DOHH2 (cell line): Measurements from ENCODE around the gene WBP4.

Source experiments
- H3F3A ChIP-seq: fragments of 200-600 bp; sonication (generic), shearing (Covaris generic); 2 replicates; pipeline ENCODE4 v1.6.0; 2016; ENCODE audit warnings: antibody characterized with exemption, mild to moderate bottlenecking; ENCODE audit not compliant: control insufficient read depth, insufficient read depth
- H3K27ac ChIP-seq: fragments of 200-600 bp; sonication (generic); 2 replicates; pipeline ENCODE4 v1.5.1; 2014; ENCODE audit warnings: low read depth, mild to moderate bottlenecking, low read length, moderate library complexity
- H3K27me3 ChIP-seq: fragments of 200-600 bp; sonication (generic); 2 replicates; pipeline ENCODE4 v1.6.1; 2014; ENCODE audit warnings: mild to moderate bottlenecking, low read length, mixed read lengths; ENCODE audit not compliant: control insufficient read depth
- H3K36me3 ChIP-seq: fragments of 200-600 bp; sonication (generic); 2 replicates; pipeline ENCODE4 v1.6.1; 2014; ENCODE audit warnings: mild to moderate bottlenecking, low read length, moderate library complexity, mixed read lengths; ENCODE audit not compliant: control insufficient read depth
- H3K4me1 ChIP-seq: fragments of 200-600 bp; sonication (generic); 2 replicates; pipeline ENCODE4 v1.6.1; 2014; ENCODE audit warnings: mild to moderate bottlenecking, low read length, mixed read lengths; ENCODE audit not compliant: control insufficient read depth
- H3K4me2 ChIP-seq: fragments of 200-600 bp; sonication (generic); 2 replicates; pipeline ENCODE4 v1.6.0; 2014; ENCODE audit warnings: mild to moderate bottlenecking, low read length, moderate library complexity
- H3K4me3 ChIP-seq: fragments of 200-600 bp; sonication (generic); 2 replicates; pipeline ENCODE4 v1.5.1; 2014; ENCODE audit warnings: mild to moderate bottlenecking, low read length, mixed read lengths
- H3K79me2 ChIP-seq: fragments of 200-600 bp; sonication (generic); 2 replicates; pipeline ENCODE4 v1.6.1; 2014; ENCODE audit warnings: mild to moderate bottlenecking, low read length, mixed read lengths; ENCODE audit not compliant: control insufficient read depth
- H3K9me2 ChIP-seq: fragments of 200-600 bp; sonication (generic); replicated peaks from 2 replicates; pipeline ENCODE4 v1.6.1; 2014; ENCODE audit warnings: mild to moderate bottlenecking, low read length, mixed read lengths; ENCODE audit not compliant: control insufficient read depth
- H3K9me3 ChIP-seq: fragments of 200-600 bp; sonication (generic); 2 replicates; pipeline ENCODE4 v1.6.1; 2014; ENCODE audit warnings: antibody characterized with exemption, low read length, mixed read lengths; ENCODE audit not compliant: control insufficient read depth, insufficient read depth
- H4K20me1 ChIP-seq: fragments of 200-600 bp; sonication (generic); 2 replicates; pipeline ENCODE4 v1.6.0; 2014; ENCODE audit warnings: low read depth, mild to moderate bottlenecking, antibody characterized with exemption, low read length, moderate library complexity; ENCODE audit not compliant: control insufficient read depth, insufficient read depth
- EZH2phosphoT487 ChIP-seq: fragments of 200-600 bp; sonication (generic); IDR thresholded peaks from 2 replicates; pipeline ENCODE4 v1.6.1; 2017; ENCODE audit warnings: borderline replicate concordance, mild to moderate bottlenecking, antibody characterized with exemption, low read length, moderate library complexity, mixed read lengths
- TF ChIP-seq, protein P1 (sequence below): fragments of 200-600 bp; sonication (generic); IDR thresholded peaks from one replicate; pipeline ENCODE4 v1.5.1; 2014; ENCODE audit warnings: antibody characterized with exemption, mild to moderate bottlenecking, low read depth, low read length; ENCODE audit not compliant: poor library complexity, severe bottlenecking

WBP4 gene

DNA sequence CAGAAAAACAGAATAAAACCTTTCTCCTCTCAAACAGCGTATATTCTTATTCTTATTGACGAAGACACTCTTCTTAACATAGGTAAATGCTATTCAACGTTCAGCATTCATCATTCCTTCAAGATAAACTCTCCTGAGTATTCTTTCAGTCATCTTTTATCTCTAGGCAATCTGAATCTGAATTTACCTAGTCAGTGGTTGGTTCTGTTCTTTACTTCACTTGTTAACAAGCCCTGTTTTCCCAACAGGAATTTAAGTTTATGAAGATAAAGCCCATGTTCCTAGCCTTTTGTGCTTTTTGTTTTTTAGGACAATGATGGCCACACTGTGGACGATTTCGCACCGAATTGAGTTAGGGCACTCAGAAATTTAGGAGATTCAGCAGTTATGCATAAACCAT, 45.4 kb upstream of the WBP4 start:
- Histone ChIP-seq H4K20me1 (no peaks in the 10 kb centered on the region; the same call in 1 of the 2 replicates), H3K9me3 (no peaks in the 10 kb centered on the region), H3K27ac (peak overlapping the region; percentile 95), H3K4me3 (peak overlapping the region; percentile 77), H3F3A (peaks cover 22% of the 10 kb centered on the region), H3K36me3 (peaks cover 74% of the 10 kb centered on the region), H3K9me2 (no peaks in the 10 kb centered on the region), H3K27me3 (no peaks in the 10 kb centered on the region), H3K79me2 (peaks cover 99% of the 10 kb centered on the region), H3K4me2 (peak overlapping the region; percentile 82), H3K4me1 (peaks cover 51% of the 10 kb centered on the region)
- TF ChIP-seq, protein P1, sequence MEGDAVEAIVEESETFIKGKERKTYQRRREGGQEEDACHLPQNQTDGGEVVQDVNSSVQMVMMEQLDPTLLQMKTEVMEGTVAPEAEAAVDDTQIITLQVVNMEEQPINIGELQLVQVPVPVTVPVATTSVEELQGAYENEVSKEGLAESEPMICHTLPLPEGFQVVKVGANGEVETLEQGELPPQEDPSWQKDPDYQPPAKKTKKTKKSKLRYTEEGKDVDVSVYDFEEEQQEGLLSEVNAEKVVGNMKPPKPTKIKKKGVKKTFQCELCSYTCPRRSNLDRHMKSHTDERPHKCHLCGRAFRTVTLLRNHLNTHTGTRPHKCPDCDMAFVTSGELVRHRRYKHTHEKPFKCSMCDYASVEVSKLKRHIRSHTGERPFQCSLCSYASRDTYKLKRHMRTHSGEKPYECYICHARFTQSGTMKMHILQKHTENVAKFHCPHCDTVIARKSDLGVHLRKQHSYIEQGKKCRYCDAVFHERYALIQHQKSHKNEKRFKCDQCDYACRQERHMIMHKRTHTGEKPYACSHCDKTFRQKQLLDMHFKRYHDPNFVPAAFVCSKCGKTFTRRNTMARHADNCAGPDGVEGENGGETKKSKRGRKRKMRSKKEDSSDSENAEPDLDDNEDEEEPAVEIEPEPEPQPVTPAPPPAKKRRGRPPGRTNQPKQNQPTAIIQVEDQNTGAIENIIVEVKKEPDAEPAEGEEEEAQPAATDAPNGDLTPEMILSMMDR: no peak

DNA sequence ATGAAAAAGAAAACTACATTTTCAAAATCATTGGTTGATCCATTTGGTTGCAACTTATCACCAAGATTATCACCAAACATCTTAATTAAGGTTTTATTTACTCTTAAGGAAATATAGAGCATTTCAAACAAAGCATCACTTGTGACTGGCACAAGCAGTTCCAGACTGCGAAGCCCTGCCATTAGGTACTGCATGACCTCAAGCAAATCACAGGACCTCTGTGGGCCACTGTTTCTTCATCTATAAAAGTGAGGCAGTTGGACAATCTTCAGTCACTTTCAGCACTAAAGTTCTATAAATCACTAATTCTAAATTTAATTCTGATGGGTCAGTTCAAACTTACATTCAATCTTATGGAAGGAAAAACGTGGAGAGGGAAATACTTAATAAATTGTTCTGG, 44.1 kb upstream of the WBP4 start:
- no peaks in the 10 kb centered on the region for H3K9me3 ChIP-seq
- peak overlapping the region; percentile 95 for H3K27ac ChIP-seq
- no peaks in the 10 kb centered on the region for H3K9me2 ChIP-seq
- H3K36me3 ChIP-seq: peaks cover 62% of the 10 kb centered on the region
- peaks cover 19% of the 10 kb centered on the region for H3F3A ChIP-seq
- H3K4me3 ChIP-seq: peak overlapping the region; percentile 88
- no peaks in the 10 kb centered on the region for H3K27me3 ChIP-seq
- H3K4me1 ChIP-seq: peaks cover 51% of the 10 kb centered on the region
- TF ChIP-seq EZH2phosphoT487: no peak
- TF ChIP-seq, protein P1: no peak
- H4K20me1 ChIP-seq: no peaks in the 10 kb centered on the region; the same call in 1 of the 2 replicates
- H3K4me2 ChIP-seq: peak overlapping the region; percentile 70
- H3K79me2 ChIP-seq: peaks cover 99% of the 10 kb centered on the region

GRCh38 chr13:41017817-41018601, 43.3 kb upstream of the WBP4 start:
- no peaks in the 10 kb centered on the region for H3K9me3 ChIP-seq
- H3K36me3 ChIP-seq: peaks cover 55% of the 10 kb centered on the region
- peaks cover 51% of the 10 kb centered on the region for H3K4me1 ChIP-seq
- H3K9me2 ChIP-seq: no peaks in the 10 kb centered on the region
- peak overlapping the region; percentile 88 for H3K4me3 ChIP-seq
- peaks cover 19% of the 10 kb centered on the region for H3F3A ChIP-seq
- TF ChIP-seq, protein P1: no peak
- no peak for TF ChIP-seq EZH2phosphoT487
- H3K27ac ChIP-seq: peak overlapping the region; percentile 95
- peak overlapping the region; percentile 70 for H3K4me2 ChIP-seq
- peaks cover 99% of the 10 kb centered on the region for H3K79me2 ChIP-seq
- H3K27me3 ChIP-seq: no peaks in the 10 kb centered on the region
- H4K20me1 ChIP-seq: no peaks in the 10 kb centered on the region; the same call in 1 of the 2 replicates
